ENCODE results near the gene PRTN3.

DNA sequence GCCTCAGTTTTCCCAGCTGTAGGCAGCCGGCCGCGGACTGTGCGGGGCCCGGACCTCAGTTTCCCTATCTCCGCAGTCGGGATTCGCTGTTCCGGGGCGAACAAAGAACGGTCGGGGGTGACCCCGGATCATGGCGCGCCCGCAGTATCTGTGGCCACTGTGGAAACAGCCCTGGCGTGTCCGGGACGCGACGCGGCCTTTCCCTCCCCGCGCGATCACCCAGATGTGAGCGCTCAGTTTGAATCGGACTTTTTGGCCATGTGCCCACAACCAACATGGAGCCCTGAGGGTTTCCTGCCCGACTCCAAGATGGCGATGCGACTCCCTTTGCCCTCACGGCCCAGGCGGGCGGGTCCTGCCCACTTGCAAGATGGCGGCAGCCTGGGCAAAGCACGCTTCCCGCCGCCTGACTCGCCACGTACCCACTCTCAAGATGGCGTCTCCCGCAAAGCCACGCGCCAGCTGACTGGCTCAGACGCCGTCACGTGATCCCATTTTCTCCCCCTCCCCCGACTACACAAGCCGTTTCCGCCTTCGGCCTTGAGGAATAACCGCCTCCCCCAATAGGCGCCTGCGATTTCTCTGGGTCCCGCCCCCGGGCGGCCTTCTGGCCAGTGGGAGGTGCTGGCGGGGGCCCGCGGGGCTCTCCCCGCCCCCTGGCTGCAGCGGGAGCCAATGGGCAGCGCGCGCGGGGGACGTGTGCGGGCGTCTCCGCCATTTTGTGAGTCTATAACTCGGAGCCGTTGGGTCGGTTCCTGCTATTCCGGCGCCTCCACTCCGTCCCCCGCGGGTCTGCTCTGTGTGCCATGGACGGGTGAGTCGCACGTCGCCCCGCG lies 43.9 kb upstream of the PRTN3 start, which contains the start of gene PTBP1:
- TF ChIP-seq, protein P1, sequence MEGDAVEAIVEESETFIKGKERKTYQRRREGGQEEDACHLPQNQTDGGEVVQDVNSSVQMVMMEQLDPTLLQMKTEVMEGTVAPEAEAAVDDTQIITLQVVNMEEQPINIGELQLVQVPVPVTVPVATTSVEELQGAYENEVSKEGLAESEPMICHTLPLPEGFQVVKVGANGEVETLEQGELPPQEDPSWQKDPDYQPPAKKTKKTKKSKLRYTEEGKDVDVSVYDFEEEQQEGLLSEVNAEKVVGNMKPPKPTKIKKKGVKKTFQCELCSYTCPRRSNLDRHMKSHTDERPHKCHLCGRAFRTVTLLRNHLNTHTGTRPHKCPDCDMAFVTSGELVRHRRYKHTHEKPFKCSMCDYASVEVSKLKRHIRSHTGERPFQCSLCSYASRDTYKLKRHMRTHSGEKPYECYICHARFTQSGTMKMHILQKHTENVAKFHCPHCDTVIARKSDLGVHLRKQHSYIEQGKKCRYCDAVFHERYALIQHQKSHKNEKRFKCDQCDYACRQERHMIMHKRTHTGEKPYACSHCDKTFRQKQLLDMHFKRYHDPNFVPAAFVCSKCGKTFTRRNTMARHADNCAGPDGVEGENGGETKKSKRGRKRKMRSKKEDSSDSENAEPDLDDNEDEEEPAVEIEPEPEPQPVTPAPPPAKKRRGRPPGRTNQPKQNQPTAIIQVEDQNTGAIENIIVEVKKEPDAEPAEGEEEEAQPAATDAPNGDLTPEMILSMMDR (IDR thresholded peaks at IDR 0.05) = peak in 2 of 6 experiments; percentile 5 to 36
- TF ChIP-seq EP300 (IDR thresholded peaks at IDR 0.05) (peak in 1 of 4 donors; percentile 25), POLR2A (IDR thresholded peaks at IDR 0.05) (peak in 2 of 4 donors; percentile 78 to 84), POLR2AphosphoS5 (IDR thresholded peaks at IDR 0.05) (peak; percentile 79)

All from upper lobe of left lung (tissue), 4 donors.